NCI-H2107 treated with DMSO at 0.1 percent for 48 hours (cell line): ENCODE measurements around the gene ASB10.

Source experiments
- DNase-seq: peaks from one replicate; lab custom pipeline; 2025; ENCODE audit not compliant: unreplicated experiment; lab: John Stamatoyannopoulos, UW

The ASB10 gene

GRCh38 chr7:151211155-151211772 lies 24.2 kb upstream of the ASB10 start:
- DNase-seq, result no peak

- no peak for DNase-seq
These were observed 23.2 kb upstream of the ASB10 start, which contains the start of gene H2BK1 for GRCh38 chr7:151210087-151210854. TSS of gene H2BK1 (minus strand) at chr7:151210488. CDS start at chr7:151210318, 170 bp downstream.

- DNase-seq, result no peak
These were observed 22.5 kb upstream of the ASB10 start for GRCh38 chr7:151209588-151209987.

GRCh38 chr7:151208253-151208862 lies 21.3 kb upstream of the ASB10 start:
- DNase-seq, result no peak

GRCh38 chr7:151207804-151208203 lies 20.8 kb upstream of the ASB10 start:
- no peak for DNase-seq

GRCh38 chr7:151207315-151207714 lies 20.3 kb upstream of the ASB10 start:
- DNase-seq, result no peak

- no peak for DNase-seq
These were observed 19.9 kb upstream of the ASB10 start for GRCh38 chr7:151206914-151207313.

GRCh38 chr7:151205730-151206129 lies 18.7 kb upstream of the ASB10 start:
- DNase-seq, result no peak

GRCh38 chr7:151204383-151205032 lies 17.5 kb upstream of the ASB10 start:
- DNase-seq, result no peak

GRCh38 chr7:151202836-151203235 lies 15.8 kb upstream of the ASB10 start:
- DNase-seq, result no peak

GRCh38 chr7:151201751-151202150 lies 14.7 kb upstream of the ASB10 start:
- no peak for DNase-seq

- no peak for DNase-seq
These were observed 14.3 kb upstream of the ASB10 start for GRCh38 chr7:151201344-151201743.

GRCh38 chr7:151198945-151199848 lies 12.1 kb upstream of the ASB10 start:
- peak; percentile 19 for DNase-seq

GRCh38 chr7:151197932-151198331 lies 10.9 kb upstream of the ASB10 start:
- no peak for DNase-seq

GRCh38 chr7:151195616-151196450 lies 8.8 kb upstream of the ASB10 start:
- DNase-seq, result no peak

- no peak for DNase-seq
These were observed 7.1 kb upstream of the ASB10 start for GRCh38 chr7:151194188-151194587.

GRCh38 chr7:151193203-151193978 lies 6.3 kb upstream of the ASB10 start:
- DNase-seq, result no peak

GRCh38 chr7:151192002-151192539 lies 5.0 kb upstream of the ASB10 start:
- DNase-seq, result no peak

GRCh38 chr7:151191544-151191943 lies 4.5 kb upstream of the ASB10 start:
- DNase-seq, result no peak
